Activated CD4-positive, alpha-beta T cell treated with anti-CD3 and anti-CD28 coated beads, Interleukin-2, amount 10 ng/mL, durations not matched to agents 7 days and 5 days (primary cell): ENCODE measurements around the gene MCMBP. TPM values are rescaled to one million over a fixed set of nuclear protein-coding genes. Genes with fewer than 3 reads are reported as not detected.

ENCODE experiments used
- CTCF ChIA-PET: fragments of 350-600 bp; sonication (Branson Sonifier 250); formaldehyde crosslinking; loops from one replicate; lab custom pipeline; 2021; ENCODE audit warnings: antibody characterized with exemption; lab: Charles Lee
- POLR2A ChIA-PET: fragments of 350-600 bp; sonication (Branson Sonifier 250); formaldehyde crosslinking; loops from one replicate; lab custom pipeline; 2021; ENCODE audit warnings: antibody characterized with exemption; lab: Charles Lee
- DNase-seq: peaks from one replicate; pipeline ENCODE4 v3.0.0-alpha.2; 2020
- H3K27ac Mint-ChIP-seq: one replicate; pipeline ENCODE4 v1.8.0; 2021; ENCODE audit warnings: mild to moderate bottlenecking, moderate library complexity, mixed read lengths
- H3K27me3 Mint-ChIP-seq: one replicate; pipeline ENCODE4 v1.8.0; 2021; ENCODE audit warnings: mixed read lengths
- H3K36me3 Mint-ChIP-seq: one replicate; pipeline ENCODE4 v1.8.0; 2021; ENCODE audit warnings: low read depth, mixed read lengths
- H3K4me1 Mint-ChIP-seq: one replicate; pipeline ENCODE4 v1.8.0; 2021; ENCODE audit warnings: mixed read lengths
- H3K4me3 Mint-ChIP-seq: one replicate; pipeline ENCODE4 v1.8.0; 2021; ENCODE audit warnings: mild to moderate bottlenecking, moderate library complexity, mixed read lengths
- H3K9me3 Mint-ChIP-seq: one replicate; pipeline ENCODE4 v1.8.0; 2021; ENCODE audit warnings: mixed read lengths
- total RNA-seq, 2 experiments: library from RNA; stranded (reverse); gene quantifications; one replicate each; pipeline ENCODE4 v1.2.3, GENCODE V29; 2021

Gene MCMBP
- total RNA-seq, 2 experiments from 2014 or later: 79.6 to 85.8 TPM

DNA sequence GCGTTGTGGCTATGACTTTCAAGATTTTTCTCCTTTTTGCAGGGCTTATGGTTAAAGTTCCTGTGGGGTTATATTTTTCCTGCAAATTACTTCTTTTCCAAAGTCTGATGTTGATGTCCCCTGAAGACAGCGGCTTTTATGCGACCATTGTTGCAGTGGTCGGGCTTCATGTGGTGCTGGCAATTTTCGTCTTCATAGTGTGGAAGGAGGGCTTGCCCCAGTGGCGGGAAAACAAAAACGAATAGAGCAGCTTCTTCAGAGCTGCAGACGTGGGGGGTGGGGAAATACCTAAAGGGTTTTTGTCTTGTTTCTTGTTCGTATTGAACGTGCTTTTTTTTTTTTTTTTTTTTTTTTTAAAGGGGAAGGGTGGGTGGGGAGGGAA lies 53.8 kb downstream of the MCMBP start:
- ChIA-PET CTCF (interaction anchor here (0.6 kb wide), 1 partner anchor 69 kb away, joined by 3 read pairs; no protein-coding TSS in a partner anchor), POLR2A (no interaction called here)
- no peaks in the 10 kb centered on the region for H3K27me3 Mint-ChIP-seq
- no peak overlapping the region for H3K4me3 Mint-ChIP-seq
- no peak for DNase-seq
- H3K36me3 Mint-ChIP-seq: peaks cover 7% of the 10 kb centered on the region
- no peak overlapping the region for H3K27ac Mint-ChIP-seq
- H3K4me1 Mint-ChIP-seq: peaks cover 7% of the 10 kb centered on the region
- H3K9me3 Mint-ChIP-seq: no peaks in the 10 kb centered on the region

DNA sequence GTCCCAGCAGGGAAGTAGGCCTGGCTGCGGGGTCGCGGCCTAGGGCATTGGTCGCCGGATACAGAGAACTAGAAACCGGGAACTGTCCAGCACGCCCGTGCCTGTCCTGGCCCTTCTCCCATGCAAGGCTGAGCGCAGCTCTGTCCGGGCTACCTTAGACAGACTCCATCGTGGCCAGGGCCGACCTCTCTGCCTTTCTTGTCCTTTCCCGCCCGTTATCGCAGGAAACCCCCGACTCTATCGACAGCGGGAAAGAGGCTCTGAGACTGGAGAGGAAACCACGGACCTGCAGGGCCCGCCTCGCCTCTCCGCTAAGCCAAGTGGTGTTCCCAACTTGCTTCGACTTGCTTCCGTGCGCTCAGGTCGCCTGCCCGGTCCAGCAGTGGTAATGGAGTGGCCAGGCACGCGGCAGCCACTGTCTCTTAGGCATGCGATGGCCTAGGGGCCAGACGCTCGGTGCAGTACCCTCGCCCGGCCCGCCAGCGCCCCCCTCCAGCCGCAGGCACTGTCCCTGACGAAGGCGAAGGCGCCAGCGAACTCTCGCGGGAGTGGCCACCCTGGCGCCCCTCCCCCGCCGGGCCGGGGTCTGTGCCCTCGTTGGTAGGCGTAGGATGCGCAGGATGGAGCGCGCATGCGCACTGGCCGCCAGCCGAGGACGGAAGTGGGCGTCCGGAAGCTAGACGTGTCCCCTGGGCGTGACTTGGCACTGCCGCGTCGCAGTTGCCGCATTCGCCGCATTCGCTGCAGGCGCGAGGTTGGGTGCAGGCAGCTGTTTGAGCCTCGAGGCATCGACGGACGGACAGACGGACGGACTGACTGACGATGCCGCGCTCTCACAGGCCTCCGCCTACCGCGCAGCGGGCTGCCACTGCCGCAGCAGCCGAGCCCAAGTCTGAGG lies 54.4 kb downstream of the MCMBP start:
- POLR2A ChIA-PET: interaction anchor here (0.5 kb wide), 1 partner anchor 155 kb away, joined by 3 read pairs; no protein-coding TSS in a partner anchor
- Mint-ChIP-seq H3K27ac (no peak overlapping the region), H3K27me3 (no peaks in the 10 kb centered on the region), H3K4me1 (peaks cover 7% of the 10 kb centered on the region), H3K4me3 (no peak overlapping the region), H3K36me3 (peaks cover 5% of the 10 kb centered on the region), H3K9me3 (no peaks in the 10 kb centered on the region)
- CTCF ChIA-PET: interaction anchor here (0.6 kb wide), 1 partner anchor 68 kb away, joined by 3 read pairs; no protein-coding TSS in a partner anchor
- DNase-seq: peak; percentile 10

DNA sequence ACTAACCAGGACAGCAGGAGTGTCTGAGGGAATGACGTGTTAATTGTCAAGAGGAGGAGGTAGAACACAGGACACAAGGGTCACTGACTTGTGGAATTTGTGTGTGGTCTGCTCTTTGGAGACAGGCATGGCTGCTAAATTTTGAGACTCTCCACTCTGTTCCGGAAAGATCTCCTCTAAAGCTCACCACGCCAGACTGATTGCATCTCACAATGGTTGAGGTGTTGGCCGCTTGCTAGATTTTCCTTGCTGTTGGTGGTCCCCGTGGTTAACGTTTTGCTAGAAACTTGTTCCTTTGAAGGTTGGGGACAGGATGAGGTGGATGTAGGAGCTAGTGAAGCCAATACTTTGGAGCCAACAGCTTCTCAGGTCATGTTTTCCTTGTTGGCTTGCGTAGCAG lies 57.0 kb downstream of the MCMBP start:
- peaks cover 4% of the 10 kb centered on the region for H3K4me1 Mint-ChIP-seq
- no peaks in the 10 kb centered on the region for H3K27me3 Mint-ChIP-seq
- no peak overlapping the region for H3K4me3 Mint-ChIP-seq
- peaks cover 5% of the 10 kb centered on the region for H3K36me3 Mint-ChIP-seq
- H3K9me3 Mint-ChIP-seq: no peaks in the 10 kb centered on the region
- ChIA-PET POLR2A (no interaction called here), CTCF (interaction anchor here (1.3 kb wide), 1 partner anchor 13 kb away, joined by 3 read pairs; no protein-coding TSS in a partner anchor)
- no peak overlapping the region for H3K27ac Mint-ChIP-seq
- DNase-seq: no peak

DNA sequence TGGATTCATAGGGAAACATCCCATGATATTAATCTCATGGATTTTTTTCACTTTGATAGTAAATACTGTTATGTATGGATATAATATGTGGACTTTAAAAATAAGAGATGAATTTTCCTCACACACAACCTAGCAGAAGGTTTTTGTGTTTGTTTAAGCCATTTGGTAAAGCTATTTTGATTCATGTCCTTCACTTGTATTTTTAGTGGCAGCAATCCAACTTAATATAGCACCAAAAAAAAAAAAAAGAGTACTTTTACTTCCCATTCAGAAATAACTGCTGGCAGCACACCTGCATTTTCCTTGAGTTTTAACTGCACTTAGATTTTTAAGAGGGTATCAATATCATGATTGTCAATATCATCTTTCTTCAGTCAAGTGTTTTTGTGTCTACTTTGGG lies 60.0 kb downstream of the MCMBP start:
- H3K4me3 Mint-ChIP-seq: no peak overlapping the region

DNA sequence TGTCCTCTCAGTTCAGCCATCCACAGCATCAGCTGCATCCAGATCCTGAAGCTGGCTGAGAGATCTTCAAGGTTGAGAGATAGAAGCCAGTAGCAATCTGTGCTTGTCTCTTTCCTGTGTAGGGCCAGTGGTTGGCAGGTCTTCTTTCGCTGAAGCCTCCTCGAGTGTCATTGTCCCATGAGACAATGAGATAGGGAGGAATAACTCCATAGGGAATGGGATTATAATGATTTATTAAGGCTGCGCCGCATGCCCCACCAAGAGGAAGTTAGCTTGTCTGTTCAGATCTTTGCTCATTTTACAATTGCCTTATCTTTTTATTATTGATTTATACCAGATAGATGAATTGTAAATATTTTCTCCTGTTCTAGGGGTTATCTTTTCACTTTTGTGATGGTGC lies 61.5 kb downstream of the MCMBP start:
- Mint-ChIP-seq H3K27ac (no peak overlapping the region), H3K4me1 (peaks cover 6% of the 10 kb centered on the region), H3K4me3 (no peak overlapping the region), H3K36me3 (peaks cover 2% of the 10 kb centered on the region), H3K27me3 (no peaks in the 10 kb centered on the region), H3K9me3 (no peaks in the 10 kb centered on the region)
- ChIA-PET POLR2A (no interaction called here), CTCF (interaction anchor here (0.6 kb wide), 1 partner anchor 11 kb away, joined by 5 read pairs; no protein-coding TSS in a partner anchor)
- DNase-seq: no peak

More for the DNA sequence above, 60.0 kb downstream of the MCMBP start:
- ChIA-PET CTCF (no interaction called here), POLR2A (no interaction called here)
- Mint-ChIP-seq H3K4me1 (peaks cover 6% of the 10 kb centered on the region), H3K9me3 (no peaks in the 10 kb centered on the region), H3K36me3 (peaks cover 2% of the 10 kb centered on the region), H3K27ac (no peak overlapping the region), H3K27me3 (no peaks in the 10 kb centered on the region)
- no peak for DNase-seq

DNA sequence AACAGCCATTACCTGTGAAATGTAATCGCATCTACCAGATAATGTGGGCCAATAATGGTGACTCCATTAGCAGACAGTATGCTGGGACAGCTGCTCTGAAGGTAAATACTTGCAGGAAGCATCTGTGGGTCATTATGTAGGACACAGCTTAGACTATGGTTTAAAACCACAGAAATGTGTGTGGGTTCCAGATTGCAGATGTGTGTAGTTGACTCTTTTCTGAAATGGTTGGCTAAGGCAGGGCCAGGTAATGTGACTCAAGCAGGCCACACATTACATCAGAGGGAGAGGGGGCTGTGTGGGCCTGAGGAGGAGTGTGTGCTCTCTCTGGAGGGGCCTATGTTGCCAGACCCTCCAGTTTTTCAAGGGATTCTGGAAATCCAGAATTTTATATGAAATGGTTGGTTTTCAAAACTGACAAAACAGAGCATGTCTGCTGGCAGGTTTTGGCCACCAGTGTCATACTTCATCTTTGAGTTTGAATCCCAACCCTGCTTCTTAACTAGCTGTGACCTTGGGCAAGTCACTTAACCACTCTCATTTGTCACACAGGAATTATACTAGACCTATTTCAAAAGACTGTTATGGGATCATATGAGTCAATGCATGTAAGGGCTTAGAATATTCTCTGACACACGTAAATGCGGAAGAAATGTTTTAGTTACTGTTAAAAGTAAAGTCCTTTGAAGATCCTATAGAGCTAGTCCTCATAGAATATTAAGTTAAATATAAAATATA lies 64.5 kb downstream of the MCMBP start:
- Mint-ChIP-seq H3K27ac (no peak overlapping the region), H3K36me3 (peaks cover 8% of the 10 kb centered on the region), H3K9me3 (no peaks in the 10 kb centered on the region), H3K4me1 (peaks cover 4% of the 10 kb centered on the region), H3K4me3 (no peak overlapping the region), H3K27me3 (no peaks in the 10 kb centered on the region)
- POLR2A ChIA-PET: no interaction called here
- CTCF ChIA-PET: interaction anchor here (0.6 kb wide), 2 partner anchors 47 to 100 kb away, joined by 3 read pairs; no protein-coding TSS in a partner anchor
- DNase-seq: no peak

DNA sequence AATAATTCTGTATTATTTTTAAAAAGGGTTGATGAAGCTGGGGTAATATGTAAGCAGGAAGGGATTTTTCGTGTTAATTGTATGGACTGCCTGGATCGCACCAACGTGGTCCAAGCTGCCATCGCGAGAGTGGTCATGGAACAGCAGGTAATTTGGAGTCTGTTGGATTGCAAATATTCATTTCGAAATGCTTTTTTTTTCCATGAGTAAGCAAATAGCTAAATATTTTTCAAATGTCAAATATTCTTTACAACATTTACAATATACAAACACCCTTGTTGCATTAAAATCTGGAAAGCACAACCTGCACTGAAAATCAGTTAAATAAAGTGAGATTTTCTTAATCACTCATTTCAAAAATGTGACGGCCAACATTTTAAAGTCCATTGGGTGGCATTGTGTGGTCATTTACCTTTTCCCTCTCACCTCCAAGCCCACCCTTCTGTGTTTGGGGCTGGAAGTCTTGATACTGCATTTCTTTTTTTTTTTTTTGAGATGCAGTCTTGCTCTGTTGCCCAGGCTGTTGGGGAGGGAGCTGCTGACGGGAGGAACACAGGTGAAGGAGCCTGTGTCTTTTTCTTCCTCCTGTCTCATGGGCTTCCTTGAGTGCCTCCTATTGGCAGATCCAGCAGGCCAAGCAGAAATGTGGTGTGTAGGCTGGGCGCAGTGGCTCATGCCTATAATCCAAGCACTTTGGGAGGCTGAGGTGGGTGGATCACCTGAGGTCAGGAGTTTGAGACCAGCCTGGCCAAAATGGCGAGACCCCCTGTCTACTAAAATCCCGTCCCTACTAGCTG lies 66.1 kb downstream of the MCMBP start:
- H3K27ac Mint-ChIP-seq: no peak overlapping the region
- no peak for DNase-seq
- H3K36me3 Mint-ChIP-seq: peaks cover 8% of the 10 kb centered on the region
- ChIA-PET CTCF (interaction anchor here (0.6 kb wide), 2 partner anchors 111 to 743 kb away, joined by 3 to 7 read pairs; no protein-coding TSS in a partner anchor), POLR2A (no interaction called here)
- H3K9me3 Mint-ChIP-seq: no peaks in the 10 kb centered on the region
- no peaks in the 10 kb centered on the region for H3K27me3 Mint-ChIP-seq
- H3K4me1 Mint-ChIP-seq: peaks cover 6% of the 10 kb centered on the region
- H3K4me3 Mint-ChIP-seq: no peak overlapping the region

DNA sequence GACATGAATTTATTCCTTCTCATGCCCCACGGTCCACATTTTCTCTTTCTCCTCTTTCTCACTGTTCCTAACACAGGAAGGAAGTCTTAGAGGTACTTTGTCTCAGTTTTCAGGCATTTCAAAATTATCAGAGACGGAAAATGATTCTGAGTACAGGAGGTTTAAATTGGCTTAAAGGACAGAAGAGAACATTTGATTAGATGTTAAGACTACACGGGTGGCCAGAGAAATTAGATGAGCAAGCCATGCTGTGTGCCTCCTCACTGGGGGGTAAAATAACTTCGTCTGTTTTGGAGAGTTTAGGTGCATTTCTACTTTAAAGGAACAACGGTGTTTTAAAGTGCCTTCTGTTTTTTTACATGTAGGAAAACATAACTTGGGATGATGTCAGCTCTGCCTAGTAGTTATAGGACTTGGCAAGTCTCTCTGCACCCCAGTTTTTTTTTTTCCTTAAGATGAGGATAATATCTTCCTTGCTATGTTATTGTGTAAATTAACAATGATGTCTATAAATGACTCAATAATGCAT lies 66.9 kb downstream of the MCMBP start:
- Mint-ChIP-seq H3K27ac (no peak overlapping the region), H3K4me1 (peaks cover 8% of the 10 kb centered on the region), H3K9me3 (no peaks in the 10 kb centered on the region), H3K27me3 (no peaks in the 10 kb centered on the region), H3K36me3 (peaks cover 10% of the 10 kb centered on the region), H3K4me3 (no peak overlapping the region)
- ChIA-PET POLR2A (no interaction called here), CTCF (no interaction called here)
- no peak for DNase-seq

DNA sequence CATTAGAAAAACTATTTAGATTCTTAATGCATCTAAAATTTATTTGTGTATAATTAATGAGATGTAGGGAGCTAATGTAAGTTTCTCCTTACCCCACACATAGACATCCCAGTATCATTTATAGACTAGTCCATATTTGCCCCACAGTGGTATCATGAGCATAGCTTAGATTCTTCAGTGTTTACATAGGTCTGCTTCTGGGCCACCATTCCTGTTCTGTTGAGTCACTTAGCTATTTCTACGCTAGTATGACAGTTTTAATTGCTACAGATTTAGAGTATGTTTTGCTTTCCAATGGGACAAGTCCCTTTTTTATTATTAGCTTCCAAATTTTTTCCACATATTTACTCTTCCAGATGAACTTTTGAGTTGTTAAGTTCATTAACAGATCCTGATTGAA lies 69.4 kb downstream of the MCMBP start:
- no peak for DNase-seq
- H3K4me1 Mint-ChIP-seq: peaks cover 8% of the 10 kb centered on the region
- no peak overlapping the region for H3K27ac Mint-ChIP-seq
- H3K4me3 Mint-ChIP-seq: no peak overlapping the region
- ChIA-PET CTCF (interaction anchor here (0.5 to 1.2 kb wide), 3 partner anchors 12 to 406 kb away, joined by 3 to 6 read pairs (median 3); no protein-coding TSS in a partner anchor), POLR2A (no interaction called here)
- no peaks in the 10 kb centered on the region for H3K27me3 Mint-ChIP-seq
- no peaks in the 10 kb centered on the region for H3K9me3 Mint-ChIP-seq
- H3K36me3 Mint-ChIP-seq: peaks cover 14% of the 10 kb centered on the region

DNA sequence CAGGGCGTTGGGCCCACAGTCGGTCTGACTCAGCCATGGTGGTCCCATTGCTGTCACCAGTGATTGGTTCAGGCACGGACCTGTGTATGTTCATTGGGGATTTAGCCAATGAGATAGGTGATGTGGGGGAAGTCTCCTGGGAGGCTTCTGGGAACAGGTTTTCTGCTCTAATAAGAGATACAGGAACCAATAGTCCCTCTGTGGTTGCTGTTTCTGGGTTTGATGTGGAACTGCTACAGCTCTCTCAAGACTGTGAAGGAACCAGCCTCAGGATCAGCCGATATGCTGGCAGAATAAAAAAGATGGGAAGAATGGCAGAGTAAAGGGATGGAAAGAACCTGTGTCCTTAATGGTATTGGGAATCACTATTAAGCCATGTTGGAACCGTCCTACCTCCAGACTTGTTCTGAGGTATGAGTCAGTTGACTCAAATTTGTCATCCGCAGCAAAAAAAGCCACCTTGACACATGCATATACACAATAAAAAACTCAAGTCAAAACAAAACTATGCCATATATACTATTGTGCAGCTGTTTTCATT lies 70.6 kb downstream of the MCMBP start:
- Mint-ChIP-seq H3K9me3 (no peaks in the 10 kb centered on the region), H3K36me3 (peaks cover 16% of the 10 kb centered on the region), H3K27ac (no peak overlapping the region), H3K27me3 (no peaks in the 10 kb centered on the region), H3K4me3 (no peak overlapping the region), H3K4me1 (peaks cover 3% of the 10 kb centered on the region)
- DNase-seq: no peak
- POLR2A ChIA-PET: no interaction called here
- CTCF ChIA-PET: no interaction called here

DNA sequence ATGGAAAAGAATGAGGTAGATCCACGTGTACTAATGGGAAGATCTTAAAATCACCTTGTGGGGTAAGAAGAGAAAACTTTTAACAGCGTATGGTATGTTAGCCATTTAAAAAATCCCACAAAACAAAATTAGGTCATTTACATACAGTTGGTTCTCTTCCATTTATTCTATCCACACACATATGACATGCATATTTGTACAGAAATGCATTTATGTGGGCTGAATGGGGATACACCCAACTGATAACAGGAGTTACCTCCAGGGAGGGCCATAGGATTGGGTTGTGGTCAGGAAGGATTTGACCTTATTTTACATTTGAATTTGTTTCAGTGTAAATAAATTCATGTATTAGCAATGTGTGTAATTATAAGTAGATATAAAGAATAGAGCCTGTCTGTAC lies 71.5 kb downstream of the MCMBP start:
- no peak for DNase-seq
- no peaks in the 10 kb centered on the region for H3K27me3 Mint-ChIP-seq
- CTCF ChIA-PET: interaction anchor here (0.8 kb wide), 1 partner anchor 8 kb away, joined by 4 read pairs; no protein-coding TSS in a partner anchor
- H3K27ac Mint-ChIP-seq: no peak overlapping the region
- no peaks in the 10 kb centered on the region for H3K9me3 Mint-ChIP-seq
- POLR2A ChIA-PET: no interaction called here
- peaks cover 18% of the 10 kb centered on the region for H3K36me3 Mint-ChIP-seq
- peaks cover 3% of the 10 kb centered on the region for H3K4me1 Mint-ChIP-seq
- H3K4me3 Mint-ChIP-seq: no peak overlapping the region

DNA sequence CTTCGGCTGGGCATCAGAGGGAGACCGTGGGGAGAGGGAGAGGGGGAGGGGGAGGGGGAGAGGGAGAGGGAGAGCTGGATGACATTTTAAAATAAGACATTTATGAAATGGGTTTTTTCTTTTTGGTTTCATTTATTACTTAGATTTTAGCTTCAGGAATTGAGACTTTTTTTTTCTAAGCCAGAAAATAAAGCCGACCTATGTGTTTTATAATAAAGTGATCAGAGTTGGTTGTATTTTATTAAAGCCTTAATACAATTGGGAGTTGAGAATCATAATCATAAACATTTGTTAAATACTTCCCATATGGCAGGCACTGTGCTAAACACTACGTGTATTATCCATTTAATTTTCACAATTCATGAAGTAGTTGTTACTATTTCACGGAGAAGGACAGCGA lies 76.6 kb downstream of the MCMBP start:
- Mint-ChIP-seq H3K4me1 (peaks cover 2% of the 10 kb centered on the region), H3K36me3 (peaks cover 10% of the 10 kb centered on the region)

More for the DNA sequence above, 76.6 kb downstream of the MCMBP start:
- Mint-ChIP-seq H3K4me3 (no peak overlapping the region), H3K27ac (no peak overlapping the region), H3K27me3 (no peaks in the 10 kb centered on the region), H3K9me3 (no peaks in the 10 kb centered on the region)
- DNase-seq: no peak
- POLR2A ChIA-PET: no interaction called here
- CTCF ChIA-PET: no interaction called here
